ENCODE data around the gene GPATCH1.

Gene GPATCH1

GRCh38 chr19:33130433-33130832, 49.5 kb downstream of the GPATCH1 start:
- TF ChIP-seq SIN3A (IDR thresholded peaks at IDR 0.05; ENCODE audit: borderline replicate concordance, insufficient read depth, low read length) (no peak), FOXP2 (optimal IDR thresholded peaks at IDR 0.05; ENCODE audit: borderline replicate concordance, extremely low read depth, extremely low read length, insufficient read depth) (no peak), REST (IDR thresholded peaks at IDR 0.05; ENCODE audit: insufficient read depth in 1 of 2, low read depth in 2 of 2, low read length in 2 of 2) (no peak), TAF1 (IDR thresholded peaks at IDR 0.05; ENCODE audit: borderline replicate concordance, insufficient read depth, low read length) (no peak), POLR2AphosphoS5 (IDR thresholded peaks at IDR 0.05; ENCODE audit: low read depth, low read length) (no peak)

GRCh38 chr19:33132021-33132420, 51.0 kb downstream of the GPATCH1 start, which contains the start of gene WDR88:
Gene WDR88, plus strand, starts transcription at chr19:33132114. Its CDS starts 56 bp downstream, at chr19:33132170.
- no peak for TF ChIP-seq FOXP2 (optimal IDR thresholded peaks at IDR 0.05; ENCODE audit: borderline replicate concordance, extremely low read depth, extremely low read length, insufficient read depth)
- TF ChIP-seq POLR2AphosphoS5 (IDR thresholded peaks at IDR 0.05; ENCODE audit: low read depth, low read length) = no peak
- TF ChIP-seq TAF1 (IDR thresholded peaks at IDR 0.05; ENCODE audit: borderline replicate concordance, insufficient read depth, low read length) = no peak
- TF ChIP-seq SIN3A (IDR thresholded peaks at IDR 0.05; ENCODE audit: borderline replicate concordance, insufficient read depth, low read length) = no peak
- no peak for TF ChIP-seq REST (IDR thresholded peaks at IDR 0.05; ENCODE audit: insufficient read depth in 1 of 2, low read depth in 2 of 2, low read length in 2 of 2)

- TF ChIP-seq FOXP2 (optimal IDR thresholded peaks at IDR 0.05; ENCODE audit: borderline replicate concordance, extremely low read depth, extremely low read length, insufficient read depth) (no peak), SIN3A (IDR thresholded peaks at IDR 0.05; ENCODE audit: borderline replicate concordance, insufficient read depth, low read length) (no peak), REST (IDR thresholded peaks at IDR 0.05; ENCODE audit: insufficient read depth in 1 of 2, low read depth in 2 of 2, low read length in 2 of 2) (no peak), TAF1 (IDR thresholded peaks at IDR 0.05; ENCODE audit: borderline replicate concordance, insufficient read depth, low read length) (no peak)
Observed at GRCh38 chr19:33132425-33132824, 51.4 kb downstream of the GPATCH1 start.

GRCh38 chr19:33133438-33134031, 52.6 kb downstream of the GPATCH1 start:
- peak; percentile 68 for TF ChIP-seq FOXP2 (optimal IDR thresholded peaks at IDR 0.05; ENCODE audit: borderline replicate concordance, extremely low read depth, extremely low read length, insufficient read depth)
- no peak for TF ChIP-seq SIN3A (IDR thresholded peaks at IDR 0.05; ENCODE audit: borderline replicate concordance, insufficient read depth, low read length)

- TF ChIP-seq SIN3A (IDR thresholded peaks at IDR 0.05; ENCODE audit: borderline replicate concordance, insufficient read depth, low read length) (no peak), FOXP2 (optimal IDR thresholded peaks at IDR 0.05; ENCODE audit: borderline replicate concordance, extremely low read depth, extremely low read length, insufficient read depth) (no peak), TAF1 (IDR thresholded peaks at IDR 0.05; ENCODE audit: borderline replicate concordance, insufficient read depth, low read length) (no peak), POLR2AphosphoS5 (IDR thresholded peaks at IDR 0.05; ENCODE audit: low read depth, low read length) (no peak)
Observed at GRCh38 chr19:33134571-33135041, 53.6 kb downstream of the GPATCH1 start.

GRCh38 chr19:33139165-33139564, 58.2 kb downstream of the GPATCH1 start:
- TF ChIP-seq TAF1 (IDR thresholded peaks at IDR 0.05; ENCODE audit: borderline replicate concordance, insufficient read depth, low read length) (no peak), FOXP2 (optimal IDR thresholded peaks at IDR 0.05; ENCODE audit: borderline replicate concordance, extremely low read depth, extremely low read length, insufficient read depth) (no peak), POLR2AphosphoS5 (IDR thresholded peaks at IDR 0.05; ENCODE audit: low read depth, low read length) (no peak), REST (IDR thresholded peaks at IDR 0.05; ENCODE audit: insufficient read depth in 1 of 2, low read depth in 2 of 2, low read length in 2 of 2) (no peak), SIN3A (IDR thresholded peaks at IDR 0.05; ENCODE audit: borderline replicate concordance, insufficient read depth, low read length) (no peak)
